GM19023 (cell line): Measurements from ENCODE around the gene B3GALNT2.

Experiments
- ATAC-seq: cut with Tn5 transposase; IDR thresholded peaks from one replicate; pipeline ENCODE4 v1.9.1; 2021; ENCODE audit warnings: mild to moderate bottlenecking, moderate library complexity; ENCODE audit not compliant: unreplicated experiment

The B3GALNT2 gene

DNA sequence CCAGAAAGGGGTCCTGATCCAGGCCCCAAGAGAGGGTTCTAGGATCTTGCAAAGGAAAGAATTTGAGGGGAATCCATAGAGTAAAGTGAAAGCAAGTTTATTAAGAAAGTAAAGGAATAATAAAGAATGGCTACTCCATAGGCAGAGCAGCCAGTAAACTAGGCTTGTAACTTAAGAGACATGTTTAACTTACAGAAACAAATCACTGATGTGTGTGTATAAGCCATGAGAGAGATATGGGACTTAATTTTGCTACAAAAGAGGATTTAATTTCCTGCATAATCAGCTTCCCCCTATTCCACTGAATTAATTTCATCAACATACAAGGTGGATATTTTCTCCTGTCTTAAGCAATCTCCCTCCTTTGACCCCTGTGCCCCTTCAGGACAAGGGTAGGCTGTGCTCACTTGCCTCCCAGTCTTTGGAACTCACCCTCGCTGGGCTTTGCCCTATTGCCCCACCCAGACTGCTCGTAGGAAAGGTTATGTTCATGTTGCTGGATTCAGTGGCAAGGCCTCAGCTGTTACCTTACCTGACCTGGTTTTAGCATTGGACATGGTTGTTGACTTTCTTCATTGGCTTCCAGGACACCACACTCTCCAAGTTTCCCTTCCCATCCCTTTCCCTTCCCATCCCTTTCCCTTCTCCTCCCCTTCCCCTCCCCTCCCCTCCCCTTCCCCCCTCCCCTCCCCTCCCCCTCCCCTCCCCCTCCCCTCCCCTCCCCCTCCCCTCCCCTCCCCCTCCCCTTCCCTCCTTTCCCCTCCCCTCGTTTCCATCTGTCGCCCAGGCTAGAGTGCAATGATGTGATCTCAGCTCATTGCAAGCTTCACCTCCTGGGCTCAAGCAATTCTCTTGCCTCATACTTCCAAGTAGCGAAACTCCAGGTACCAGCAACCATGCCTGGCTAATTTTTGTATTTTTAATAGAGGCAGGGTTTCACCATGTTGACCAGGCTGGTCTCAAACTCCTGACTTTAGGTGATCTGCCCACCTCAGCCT is 92.5 kb downstream of the B3GALNT2 start:
- ATAC-seq, result no peak

- no peak for ATAC-seq
These were observed 93.8 kb downstream of the B3GALNT2 start for GRCh38 chr1:235410467-235410866.

DNA sequence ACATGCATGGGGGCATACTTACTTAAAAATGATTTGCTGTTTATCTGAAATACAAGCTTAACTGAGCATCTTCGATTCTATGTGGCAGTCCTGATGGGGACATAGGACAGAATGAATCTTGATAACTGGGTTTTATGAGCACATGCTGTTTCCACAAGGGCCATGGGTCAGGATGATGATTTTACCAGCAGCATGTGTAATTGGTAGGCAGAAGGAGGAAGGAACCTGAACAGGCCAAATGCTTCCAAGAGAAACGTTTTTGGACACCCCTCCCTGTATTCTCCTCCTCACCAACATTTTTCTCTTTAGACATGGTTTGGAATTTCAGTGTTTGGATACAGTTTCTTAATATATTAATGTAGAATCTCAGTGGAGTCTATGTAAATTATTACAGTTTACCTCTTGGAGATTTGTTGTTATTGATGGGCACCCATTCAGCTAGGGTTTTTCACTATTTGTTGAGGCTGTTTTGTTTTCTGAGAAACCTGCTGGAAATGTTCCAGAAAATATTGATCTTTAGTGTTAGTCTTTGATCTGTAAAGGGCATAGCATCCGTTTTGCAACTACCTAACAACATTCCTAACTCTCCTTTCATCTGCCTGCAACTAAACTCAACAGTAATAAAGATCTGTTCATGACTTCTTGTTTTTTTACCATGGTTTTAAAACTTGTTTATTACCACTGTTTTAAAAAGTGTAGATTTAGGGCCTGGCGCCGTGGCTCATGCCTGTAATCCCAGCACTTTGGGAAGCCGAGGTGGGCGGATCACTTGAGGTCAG is 95.0 kb downstream of the B3GALNT2 start:
- no peak for ATAC-seq

GRCh38 chr1:235408503-235408960 is 95.7 kb downstream of the B3GALNT2 start:
- no peak for ATAC-seq

GRCh38 chr1:235407419-235407818 is 96.8 kb downstream of the B3GALNT2 start:
- no peak for ATAC-seq

GRCh38 chr1:235404190-235404589 is 100.1 kb downstream of the B3GALNT2 start:
- ATAC-seq, result no peak

DNA sequence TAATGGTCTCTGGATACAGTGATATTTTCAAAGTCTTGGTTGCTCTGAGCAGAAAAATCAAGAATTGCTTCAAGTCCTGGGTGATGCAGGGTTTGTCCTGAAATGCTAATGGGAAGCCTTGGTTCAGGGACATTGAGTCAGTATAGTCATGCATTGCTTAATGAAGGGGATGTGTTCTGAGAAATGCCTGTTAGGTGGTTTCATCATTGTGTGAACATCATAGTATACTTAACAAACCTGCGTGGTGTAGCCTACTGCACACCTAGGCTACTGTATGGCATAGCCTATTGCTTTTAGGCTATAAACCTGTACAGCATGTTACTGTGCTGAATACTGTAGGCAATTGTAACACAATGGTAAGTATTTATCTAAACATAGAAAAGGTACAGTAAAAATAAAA is 100.7 kb downstream of the B3GALNT2 start:
- no peak for ATAC-seq

GRCh38 chr1:235402457-235403200 is 101.6 kb downstream of the B3GALNT2 start:
- no peak for ATAC-seq

GRCh38 chr1:235401251-235401650 is 103.0 kb downstream of the B3GALNT2 start:
- ATAC-seq, result no peak
